HG03442 (cell line): ENCODE data around the gene PALLD.

Experiments
- ATAC-seq: cut with Tn5 transposase; IDR thresholded peaks from one replicate; pipeline ENCODE4 v1.9.1; 2021; ENCODE audit warnings: mild to moderate bottlenecking, moderate library complexity; ENCODE audit not compliant: unreplicated experiment

PALLD gene

DNA sequence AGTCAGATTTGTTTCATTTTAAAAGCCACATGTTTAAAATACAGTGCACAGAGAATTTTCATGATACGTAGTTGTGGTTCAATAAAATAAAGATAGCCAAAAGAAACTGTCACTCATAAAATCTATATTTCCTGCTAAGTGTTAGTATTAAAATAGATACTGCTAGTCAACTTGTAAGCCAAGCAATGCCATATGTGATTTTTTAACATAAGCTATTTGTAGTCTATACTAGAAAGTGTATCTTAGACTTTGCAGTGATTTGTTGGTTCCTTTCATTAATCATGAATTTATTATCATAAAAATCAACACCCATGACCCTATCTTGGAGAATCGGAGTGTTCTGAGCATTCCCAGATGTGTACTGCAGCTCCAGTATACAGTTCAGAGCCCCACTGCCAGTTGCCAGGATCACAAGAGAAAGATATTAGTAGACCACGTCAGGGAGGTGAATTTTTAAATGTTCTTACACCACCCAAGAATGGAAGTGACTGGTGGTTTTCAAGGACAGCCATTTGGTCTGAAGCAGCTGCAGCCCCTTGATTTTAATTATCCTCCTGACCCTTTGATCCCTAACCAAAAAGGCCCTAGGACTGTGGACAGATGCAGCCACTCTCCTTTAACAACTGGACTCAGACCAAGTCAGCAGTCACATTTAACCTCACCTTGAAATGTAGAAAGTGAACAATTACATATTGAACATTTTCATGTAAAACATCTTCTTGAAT lies 163.1 kb downstream of the PALLD start:
- ATAC-seq = no peak

DNA sequence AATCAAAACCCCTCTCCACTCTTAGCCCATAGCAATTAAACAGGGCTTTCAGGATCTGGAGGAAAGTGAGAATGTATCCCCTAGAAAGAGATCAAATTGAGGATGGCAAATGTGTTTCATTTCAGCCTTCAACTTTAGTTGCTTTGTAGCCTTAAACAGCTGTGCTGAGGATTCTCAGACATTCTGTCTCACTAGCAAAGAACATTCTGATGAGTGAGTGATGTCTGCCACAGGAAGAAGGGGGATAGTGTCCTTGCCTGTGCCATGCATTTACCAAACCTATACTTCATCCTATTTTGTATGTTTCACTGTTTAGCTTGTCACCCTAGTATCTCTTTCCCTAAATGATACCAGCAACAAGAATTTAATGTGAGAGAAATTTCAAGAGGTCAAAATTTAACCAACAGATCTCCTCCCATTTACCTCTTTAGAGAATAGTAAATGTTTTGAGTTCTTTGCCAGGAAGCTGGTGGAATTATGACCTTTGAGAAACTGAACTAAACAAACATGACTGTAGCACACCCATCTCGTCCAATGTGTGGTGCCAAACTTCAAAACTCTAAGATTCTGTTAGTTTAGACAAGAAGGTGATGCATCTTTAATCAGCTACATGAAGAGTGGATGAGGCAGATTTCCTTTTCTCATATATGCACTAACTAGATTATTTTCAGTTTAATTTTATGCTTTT lies 165.6 kb downstream of the PALLD start:
- ATAC-seq = no peak

DNA sequence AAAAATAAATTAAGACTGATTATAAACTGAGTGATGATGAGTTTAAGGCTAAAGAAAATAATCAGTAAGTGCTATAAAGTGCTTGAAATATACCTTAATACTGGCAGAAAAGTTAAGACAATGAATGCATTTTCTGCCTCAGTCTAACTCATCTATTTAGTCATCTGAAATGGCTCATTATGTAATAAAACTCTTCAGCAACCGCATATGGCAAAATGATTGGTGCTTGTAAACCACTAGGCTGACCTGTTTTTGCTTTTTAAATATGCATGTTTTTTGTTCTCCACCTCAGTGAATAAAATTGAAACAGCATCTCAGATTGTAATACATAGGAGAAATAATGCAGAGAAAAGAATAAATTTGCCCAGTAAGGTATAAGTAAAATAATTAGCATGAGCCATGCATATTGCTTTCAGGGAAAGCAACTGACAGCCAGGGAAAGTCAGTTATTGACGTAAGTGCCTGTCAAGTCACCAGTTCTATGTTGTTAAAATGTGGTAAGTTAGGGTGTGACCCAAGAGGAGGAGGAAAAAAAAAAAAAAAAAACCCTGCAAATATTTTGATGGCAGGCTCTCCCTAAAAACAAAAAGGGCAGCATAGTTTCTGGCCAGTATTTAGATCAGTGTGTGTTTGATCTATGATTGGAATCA lies 167.5 kb downstream of the PALLD start:
- no peak for ATAC-seq

DNA sequence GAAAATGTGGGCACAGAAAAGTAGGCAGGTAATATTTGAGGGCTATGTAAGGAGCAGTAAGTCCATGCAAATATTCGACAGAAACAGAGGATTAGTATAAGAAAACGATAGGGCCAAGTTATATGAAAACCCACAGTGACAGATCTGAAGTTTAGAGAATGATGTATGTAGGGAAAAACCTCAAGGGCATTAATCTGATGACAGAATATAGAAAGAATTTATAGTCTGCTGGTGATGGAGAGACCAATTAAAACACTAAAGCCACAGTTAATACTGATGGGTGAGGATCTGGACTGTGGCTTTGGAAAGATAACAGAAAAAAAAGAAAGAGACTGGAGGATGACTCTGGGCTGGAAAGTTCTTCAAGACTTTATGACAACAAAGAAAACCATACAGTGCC lies 169.7 kb downstream of the PALLD start:
- no peak for ATAC-seq

DNA sequence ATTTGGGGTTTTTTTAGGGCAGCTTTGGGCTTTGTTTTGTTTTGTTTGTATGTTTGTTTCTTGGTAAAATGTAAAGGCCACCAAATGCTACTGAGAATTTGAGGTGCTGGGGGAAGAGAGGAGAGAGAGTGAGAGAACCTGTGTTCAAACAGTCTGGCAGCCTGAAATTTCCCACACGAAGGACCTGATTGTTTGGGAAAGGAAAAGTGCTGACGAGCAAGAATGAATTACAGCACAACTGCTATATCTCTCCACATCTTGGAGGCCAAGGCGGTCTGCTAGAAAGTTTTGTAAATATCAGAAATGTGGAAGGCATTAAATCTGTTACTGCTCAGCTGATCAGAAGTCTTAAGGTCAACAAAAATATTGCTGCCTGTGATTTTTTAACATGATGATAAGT lies 170.5 kb downstream of the PALLD start:
- no peak for ATAC-seq

DNA sequence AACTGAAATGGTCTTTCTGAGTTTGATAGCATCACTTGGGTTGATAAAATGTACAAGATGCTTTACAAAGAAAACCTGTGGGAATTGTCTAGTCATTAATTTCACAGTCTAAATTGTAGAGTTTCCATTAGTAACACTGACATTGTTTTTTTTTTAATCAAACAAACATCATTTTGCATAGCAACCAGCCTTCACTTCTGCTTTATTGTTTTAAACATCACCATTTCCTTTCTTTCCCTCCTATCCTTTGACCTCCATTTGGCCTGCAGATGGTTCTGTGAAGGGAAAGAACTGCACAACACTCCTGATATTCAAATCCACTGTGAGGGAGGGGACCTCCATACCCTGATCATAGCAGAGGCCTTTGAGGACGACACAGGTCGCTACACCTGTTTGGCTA lies 171.1 kb downstream of the PALLD start:
- no peak for ATAC-seq

DNA sequence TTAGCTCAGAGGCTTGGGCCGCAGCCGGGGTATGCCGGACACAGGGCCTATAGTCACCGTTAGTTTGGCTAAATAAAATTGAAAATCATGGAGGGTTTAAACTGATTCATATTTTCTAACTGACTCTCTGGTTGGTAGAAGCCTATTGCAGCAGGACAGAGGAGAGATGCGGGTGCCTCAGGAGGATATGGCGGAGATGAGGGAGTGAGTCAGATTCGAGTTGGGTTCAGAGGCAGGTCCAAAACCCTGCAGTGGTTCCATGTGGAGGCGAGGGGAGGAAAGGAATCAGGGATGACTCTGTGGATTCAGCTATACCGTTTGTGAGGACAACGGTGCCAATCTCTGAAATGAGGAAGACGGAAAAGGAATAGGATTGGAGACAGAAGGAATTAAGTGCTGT lies 176.6 kb downstream of the PALLD start:
- no peak for ATAC-seq

DNA sequence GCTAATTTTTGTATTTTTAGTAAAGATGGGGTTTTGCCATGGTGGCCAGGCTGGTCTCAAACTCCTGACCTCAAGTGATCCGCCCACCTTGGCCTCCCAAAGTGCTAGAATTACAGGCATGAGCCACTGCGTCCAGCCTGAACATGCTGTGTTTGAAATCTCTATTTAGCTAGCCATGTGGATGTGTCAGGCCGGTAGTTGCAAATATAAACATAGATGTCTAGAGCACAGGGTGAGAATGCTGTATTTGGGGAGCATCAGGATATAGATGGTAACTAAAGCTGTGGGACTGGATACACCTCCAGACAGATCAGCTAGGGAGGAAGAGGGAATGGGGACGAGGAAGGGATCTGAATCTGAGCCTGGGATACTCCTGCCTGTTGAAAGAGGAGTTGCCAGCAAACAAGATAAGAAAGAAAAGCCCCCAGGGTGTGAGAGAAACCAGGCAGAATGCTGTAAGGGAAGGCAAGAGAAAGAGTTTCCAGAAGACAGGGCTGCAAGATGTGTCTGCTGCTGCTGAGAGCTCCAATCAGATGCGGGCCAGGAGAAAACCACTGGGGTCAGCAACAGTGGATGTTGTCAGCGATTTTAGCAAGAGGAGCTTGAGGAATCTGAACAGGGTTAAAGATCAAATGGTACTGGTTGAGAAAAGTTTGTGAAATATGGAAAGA lies 177.4 kb downstream of the PALLD start:
- ATAC-seq = no peak

DNA sequence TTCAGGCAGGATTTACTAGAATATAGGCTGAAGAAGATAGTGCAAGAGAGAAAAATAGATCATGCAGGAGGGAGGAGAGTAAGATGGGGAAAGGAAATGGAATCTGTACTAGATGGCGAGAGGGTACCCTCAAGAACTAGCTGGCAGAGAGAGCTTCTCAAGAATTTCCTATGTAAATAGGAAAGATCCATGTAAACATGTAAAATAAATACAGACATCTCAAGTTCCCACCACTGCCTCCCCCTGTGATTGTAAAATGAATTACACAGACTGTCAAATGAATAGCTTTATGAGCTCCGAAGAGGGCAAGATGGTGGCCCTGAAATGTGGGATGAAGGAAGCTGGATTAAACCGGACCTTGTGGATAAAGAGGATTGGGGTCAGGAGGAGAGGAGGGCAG lies 178.0 kb downstream of the PALLD start:
- ATAC-seq = no peak

DNA sequence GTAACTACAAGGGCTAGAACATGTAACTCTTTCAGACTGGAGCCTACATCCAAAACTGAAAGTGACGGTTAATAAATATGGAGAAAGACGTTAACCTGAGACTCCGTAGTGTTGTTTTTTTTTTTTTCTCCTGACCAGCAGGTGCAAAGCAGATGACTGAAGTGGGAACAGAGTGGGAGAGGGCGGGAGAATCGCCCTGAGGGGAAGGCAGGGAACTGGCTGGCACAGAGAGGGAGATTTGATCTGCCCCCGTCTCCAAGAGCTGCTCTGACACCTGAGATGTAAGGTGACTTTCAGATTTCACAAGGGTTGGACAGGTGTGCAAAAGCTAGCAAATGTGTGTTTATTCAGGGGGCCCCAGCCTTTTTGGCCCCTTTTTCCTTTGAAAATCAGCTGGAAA lies 180.2 kb downstream of the PALLD start:
- ATAC-seq = no peak

DNA sequence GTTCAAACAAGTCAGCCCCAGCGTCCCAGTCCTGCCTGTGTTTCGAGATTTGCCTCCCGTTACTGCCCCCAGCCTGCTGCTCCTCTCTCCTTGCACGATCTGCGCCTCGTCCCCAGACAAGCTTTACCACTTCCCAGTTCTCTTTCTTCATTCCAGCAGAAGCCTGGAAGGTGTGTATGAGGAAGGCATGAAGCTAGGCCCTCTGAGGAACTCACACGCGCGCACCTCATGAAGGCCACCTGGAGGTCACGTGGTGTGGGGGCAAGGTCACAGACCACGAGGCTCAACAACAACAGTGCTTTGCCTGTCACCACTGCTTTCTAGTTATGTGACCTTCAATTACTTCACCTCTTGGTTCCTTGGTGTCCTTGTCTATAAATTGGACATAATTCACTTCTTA lies 181.0 kb downstream of the PALLD start:
- ATAC-seq = no peak

DNA sequence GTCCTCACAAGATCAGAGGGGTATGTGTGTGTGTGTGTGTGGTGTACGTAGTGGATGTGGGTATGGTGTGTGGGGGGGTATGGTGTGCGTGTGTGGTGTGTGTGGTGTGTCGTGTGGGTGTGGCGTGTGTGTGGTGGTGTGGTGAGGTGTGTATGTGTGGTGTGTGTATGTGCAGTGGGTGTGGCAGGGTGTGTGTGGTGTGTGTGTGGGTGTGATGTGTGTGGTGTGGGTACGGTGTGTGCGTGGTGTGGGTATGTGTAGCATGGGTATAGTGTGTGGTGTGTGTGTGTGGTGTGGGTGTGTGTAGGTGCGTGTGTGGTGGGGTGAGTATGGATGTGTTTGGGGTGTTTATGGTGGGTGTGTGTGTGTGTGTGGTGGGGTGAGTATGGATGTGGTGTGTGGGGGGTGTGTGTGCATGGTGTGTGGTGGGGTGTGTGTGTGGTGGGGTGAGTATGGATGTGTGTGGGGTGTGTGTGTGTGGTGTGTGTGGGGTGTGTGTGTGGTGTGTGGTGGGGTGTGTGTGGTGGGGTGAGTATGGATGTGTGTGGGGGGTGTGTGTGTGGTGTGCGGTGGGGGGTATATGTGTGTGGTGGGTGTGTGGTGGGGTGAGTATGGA lies 182.0 kb downstream of the PALLD start:
- ATAC-seq = no peak

DNA sequence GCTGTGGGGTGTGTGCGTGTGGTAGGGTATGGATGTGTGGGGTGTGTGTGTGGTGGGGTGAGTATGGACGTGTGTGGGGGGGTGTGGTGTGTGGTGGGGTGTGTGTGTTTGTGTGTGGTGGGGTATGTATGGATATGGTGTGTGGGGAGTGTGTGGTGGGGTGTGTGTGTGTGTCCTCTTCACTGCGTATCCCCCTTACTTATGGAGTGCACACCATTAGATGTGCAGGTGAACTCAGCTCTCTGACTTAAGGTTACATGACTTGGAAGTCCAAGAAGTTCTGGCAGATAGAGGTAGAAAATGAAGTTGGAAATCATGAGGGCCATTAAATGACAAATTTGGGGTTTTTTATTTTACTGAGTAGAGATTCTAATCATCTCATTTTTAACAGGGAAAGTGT lies 182.5 kb downstream of the PALLD start:
- ATAC-seq = no peak

DNA sequence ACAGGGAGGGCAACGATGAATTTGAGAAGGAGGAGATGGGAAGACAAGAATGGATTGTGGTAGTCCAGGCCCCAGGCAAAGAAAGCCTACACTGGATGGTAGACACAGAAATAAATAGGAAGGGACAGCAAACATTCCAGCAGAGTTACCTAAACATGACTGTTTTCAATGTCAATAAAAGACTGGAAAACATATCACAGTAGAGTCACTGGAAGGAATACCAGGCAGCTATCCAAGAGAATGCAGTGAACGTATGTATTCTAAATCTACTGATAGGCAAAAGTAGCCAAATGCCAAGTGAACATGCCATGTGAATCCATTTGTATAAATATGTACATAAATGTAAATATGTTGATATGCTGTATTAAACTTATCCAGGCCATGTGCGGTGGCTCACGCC lies 183.0 kb downstream of the PALLD start:
- ATAC-seq = no peak

DNA sequence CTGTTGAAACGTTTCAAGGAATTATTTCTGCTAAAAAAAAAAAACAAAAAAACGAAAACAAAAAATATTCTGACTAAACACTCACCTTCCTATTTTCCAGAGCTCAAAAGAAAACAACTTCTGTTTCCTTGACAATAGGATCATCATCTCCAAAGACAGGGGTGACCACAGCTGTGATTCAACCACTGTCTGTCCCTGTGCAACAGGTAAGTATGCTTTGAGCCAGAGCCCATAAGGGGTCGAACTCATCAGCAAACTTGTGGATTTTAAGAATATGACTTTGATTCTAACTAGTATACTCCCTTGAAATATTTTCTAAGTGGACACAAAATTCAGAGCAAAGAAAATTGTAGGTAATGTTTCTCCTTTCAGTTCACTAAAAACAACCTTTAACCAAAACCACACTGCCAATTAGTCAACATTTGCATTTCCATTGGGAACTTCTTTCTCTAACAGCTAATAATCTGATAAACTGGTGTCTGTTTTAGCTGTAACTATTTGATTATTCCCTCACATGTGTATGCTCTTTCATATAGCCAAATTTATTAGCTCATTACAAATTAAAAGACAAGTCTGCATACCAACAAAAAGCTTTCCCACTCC lies 186.1 kb downstream of the PALLD start:
- no peak for ATAC-seq

DNA sequence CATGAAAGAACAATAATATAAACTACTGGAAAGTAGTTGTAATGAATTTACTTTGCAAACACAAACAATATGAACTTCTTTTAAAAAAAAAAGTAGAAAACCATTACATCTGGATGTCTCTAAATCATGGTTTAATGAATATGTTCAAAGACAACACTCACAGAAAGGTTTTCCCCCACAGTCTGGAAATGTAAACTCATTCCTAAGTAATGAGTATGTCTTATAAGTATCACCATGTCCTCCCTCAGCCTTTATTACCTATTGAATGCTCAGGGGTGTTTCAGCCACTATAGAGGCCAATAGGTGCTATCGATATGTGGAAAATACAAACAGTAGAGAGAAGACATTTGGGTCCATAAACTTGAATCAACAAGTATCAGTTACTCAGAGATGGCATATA lies 186.7 kb downstream of the PALLD start:
- no peak for ATAC-seq

DNA sequence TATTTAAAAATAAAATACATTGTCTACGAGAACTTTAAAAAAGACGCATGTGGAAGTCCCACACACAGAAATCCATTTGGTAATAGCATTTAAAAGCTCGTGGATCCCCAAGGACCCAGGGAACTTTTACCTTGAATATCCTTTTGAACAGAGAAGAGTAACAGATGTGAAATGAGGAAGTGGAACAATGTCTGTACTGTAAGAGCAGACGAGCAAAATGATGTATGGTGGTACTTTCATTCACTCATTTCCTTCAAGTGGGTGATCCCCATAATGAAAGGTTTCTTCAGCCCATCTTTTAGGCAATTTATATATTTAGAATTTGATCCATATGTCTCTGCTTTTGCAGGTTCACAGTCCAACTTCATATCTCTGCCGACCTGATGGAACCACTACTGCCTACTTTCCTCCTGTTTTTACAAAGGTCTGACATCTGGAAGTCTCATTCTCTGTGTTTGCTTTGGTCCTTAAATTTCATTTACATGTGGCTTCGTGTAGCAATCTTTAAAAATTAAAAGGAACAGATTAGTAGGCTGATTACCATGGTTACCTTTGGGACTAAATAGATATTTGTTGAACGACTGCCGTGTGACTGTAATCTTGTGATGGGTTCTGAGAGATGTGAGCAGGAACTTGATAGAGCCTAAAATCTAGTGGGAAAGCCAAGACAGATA lies 188.4 kb downstream of the PALLD start:
- ATAC-seq = peak; percentile 89

DNA sequence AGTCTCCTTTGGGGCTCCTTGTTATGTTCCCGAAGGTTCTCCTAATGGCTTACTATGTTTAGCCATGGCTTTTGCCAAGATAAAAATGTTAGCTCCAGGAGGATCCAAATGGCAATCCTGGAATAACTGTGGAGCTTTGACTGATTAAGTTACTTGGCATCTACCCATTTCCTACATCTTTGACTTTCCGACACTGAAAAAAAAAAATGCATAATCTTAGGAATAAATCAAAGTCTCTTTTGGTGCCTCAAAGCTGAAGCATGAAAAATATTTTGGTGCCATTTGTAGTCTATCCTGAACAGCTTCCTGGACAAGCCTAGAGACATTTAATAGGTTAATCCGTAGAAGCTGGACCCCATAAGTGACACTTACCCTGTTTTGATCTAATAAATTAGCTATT lies 191.7 kb downstream of the PALLD start:
- ATAC-seq = no peak

DNA sequence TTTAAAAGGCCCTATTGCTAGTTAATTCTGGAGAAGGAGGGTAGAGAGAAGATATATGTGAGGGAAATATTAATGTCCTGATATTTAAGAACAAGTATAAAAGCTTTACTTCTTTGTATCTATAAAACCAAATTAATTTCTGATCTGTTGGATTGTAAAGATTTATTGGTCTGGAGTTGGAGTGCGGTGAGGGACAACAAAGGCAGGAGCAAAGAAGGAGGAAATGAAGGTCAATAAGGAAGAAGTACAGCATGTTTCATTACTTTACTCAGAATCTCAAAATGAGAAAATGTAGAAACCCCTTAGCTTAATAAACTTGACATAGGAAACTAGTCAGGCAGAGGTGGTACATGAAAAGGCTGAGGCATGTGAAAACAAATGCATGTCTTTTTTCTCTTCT lies 192.9 kb downstream of the PALLD start:
- no peak for ATAC-seq

DNA sequence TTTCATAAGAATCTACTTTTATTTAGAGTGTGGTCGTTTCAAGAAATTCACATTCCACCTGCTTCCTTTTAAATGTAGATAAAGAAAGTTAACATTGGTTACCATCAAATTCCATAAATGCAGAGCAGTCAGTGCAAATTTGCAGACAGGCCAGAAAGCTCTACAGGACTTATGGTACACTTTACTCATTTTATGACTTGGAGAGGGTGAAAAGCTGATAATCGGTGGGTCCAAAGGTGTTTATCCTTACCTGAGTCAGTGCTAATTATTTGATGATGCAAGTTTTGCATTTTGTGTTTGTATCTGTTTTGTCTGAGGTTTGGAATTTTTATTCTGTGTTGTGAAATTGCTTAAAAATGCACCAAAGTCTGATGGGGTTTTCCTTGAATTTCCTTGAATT lies 193.3 kb downstream of the PALLD start:
- ATAC-seq = no peak
